HL-60 (cell line): ENCODE results near the gene MRPL46.

ENCODE experiments used
- DNase-seq, 2 experiments: peaks; one replicate each; pipeline ENCODE4 v3.0.0-alpha.2; 2010 to 2020; ENCODE audit warnings: low read depth in 1 of 2, low spot score in 1 of 2
- H3K27ac ChIP-seq: fragments of 250-450 bp; sonication (Bioruptor Pico); replicated peaks from 2 replicates; pipeline ENCODE4 v1.5.1; 2020; ENCODE audit warnings: mild to moderate bottlenecking, moderate library complexity
- H3K27me3 ChIP-seq: fragments of 250-450 bp; sonication (Bioruptor Pico); 2 replicates; pipeline ENCODE4 v1.5.1; 2021; ENCODE audit warnings: mild to moderate bottlenecking, moderate library complexity; ENCODE audit not compliant: insufficient read depth, poor library complexity, severe bottlenecking
- H3K4me3 ChIP-seq: replicated peaks from 2 replicates; pipeline ENCODE4 v1.5.1; 2011; ENCODE audit warnings: mild to moderate bottlenecking, control low read depth, low read length; ENCODE audit not compliant: insufficient read depth
- GABPA ChIP-seq: IDR thresholded peaks from 2 replicates; pipeline ENCODE4 v1.6.1; 2012; ENCODE audit warnings: low read depth
- POLR2AphosphoS5 ChIP-seq: IDR thresholded peaks from 2 replicates; pipeline ENCODE4 v1.6.1; 2012; ENCODE audit warnings: low read depth
- SPI1 ChIP-seq: IDR thresholded peaks from 2 replicates; pipeline ENCODE4 v1.6.1; 2012; ENCODE audit warnings: low read depth, mild to moderate bottlenecking, borderline replicate concordance
- TF ChIP-seq, protein P1 (sequence below): IDR thresholded peaks from one replicate; pipeline ENCODE4 v1.5.1; 2011; ENCODE audit warnings: low read length, control low read depth, inconsistent platforms; ENCODE audit not compliant: insufficient read depth
- TF ChIP-seq, protein P2 (sequence below): IDR thresholded peaks from 2 replicates; pipeline ENCODE4 v1.6.1; 2012; ENCODE audit warnings: low read depth; ENCODE audit not compliant: insufficient replicate concordance

MRPL46 gene

DNA sequence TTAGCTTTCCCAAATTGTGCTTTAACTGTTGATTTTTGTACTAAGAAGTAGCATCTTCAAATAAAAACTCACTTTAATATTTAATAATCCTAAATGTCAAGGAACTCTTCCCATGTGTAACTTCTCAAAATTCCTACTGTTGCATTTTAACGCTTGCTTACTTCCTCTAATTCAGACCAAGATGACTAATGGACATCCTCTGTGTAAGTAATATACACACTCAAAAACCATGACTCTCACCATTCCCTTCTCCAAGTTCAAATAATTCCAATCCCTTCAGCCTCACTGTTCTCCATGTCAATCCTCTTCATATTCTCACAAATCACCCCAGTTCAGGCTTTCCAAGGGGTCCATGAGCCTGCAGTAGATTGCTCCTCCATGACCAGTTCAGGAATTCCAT lies 13.0 kb downstream of the MRPL46 start:
- no peak for TF ChIP-seq GABPA
- TF ChIP-seq, protein P1, sequence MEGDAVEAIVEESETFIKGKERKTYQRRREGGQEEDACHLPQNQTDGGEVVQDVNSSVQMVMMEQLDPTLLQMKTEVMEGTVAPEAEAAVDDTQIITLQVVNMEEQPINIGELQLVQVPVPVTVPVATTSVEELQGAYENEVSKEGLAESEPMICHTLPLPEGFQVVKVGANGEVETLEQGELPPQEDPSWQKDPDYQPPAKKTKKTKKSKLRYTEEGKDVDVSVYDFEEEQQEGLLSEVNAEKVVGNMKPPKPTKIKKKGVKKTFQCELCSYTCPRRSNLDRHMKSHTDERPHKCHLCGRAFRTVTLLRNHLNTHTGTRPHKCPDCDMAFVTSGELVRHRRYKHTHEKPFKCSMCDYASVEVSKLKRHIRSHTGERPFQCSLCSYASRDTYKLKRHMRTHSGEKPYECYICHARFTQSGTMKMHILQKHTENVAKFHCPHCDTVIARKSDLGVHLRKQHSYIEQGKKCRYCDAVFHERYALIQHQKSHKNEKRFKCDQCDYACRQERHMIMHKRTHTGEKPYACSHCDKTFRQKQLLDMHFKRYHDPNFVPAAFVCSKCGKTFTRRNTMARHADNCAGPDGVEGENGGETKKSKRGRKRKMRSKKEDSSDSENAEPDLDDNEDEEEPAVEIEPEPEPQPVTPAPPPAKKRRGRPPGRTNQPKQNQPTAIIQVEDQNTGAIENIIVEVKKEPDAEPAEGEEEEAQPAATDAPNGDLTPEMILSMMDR: no peak
- TF ChIP-seq, protein P2, sequence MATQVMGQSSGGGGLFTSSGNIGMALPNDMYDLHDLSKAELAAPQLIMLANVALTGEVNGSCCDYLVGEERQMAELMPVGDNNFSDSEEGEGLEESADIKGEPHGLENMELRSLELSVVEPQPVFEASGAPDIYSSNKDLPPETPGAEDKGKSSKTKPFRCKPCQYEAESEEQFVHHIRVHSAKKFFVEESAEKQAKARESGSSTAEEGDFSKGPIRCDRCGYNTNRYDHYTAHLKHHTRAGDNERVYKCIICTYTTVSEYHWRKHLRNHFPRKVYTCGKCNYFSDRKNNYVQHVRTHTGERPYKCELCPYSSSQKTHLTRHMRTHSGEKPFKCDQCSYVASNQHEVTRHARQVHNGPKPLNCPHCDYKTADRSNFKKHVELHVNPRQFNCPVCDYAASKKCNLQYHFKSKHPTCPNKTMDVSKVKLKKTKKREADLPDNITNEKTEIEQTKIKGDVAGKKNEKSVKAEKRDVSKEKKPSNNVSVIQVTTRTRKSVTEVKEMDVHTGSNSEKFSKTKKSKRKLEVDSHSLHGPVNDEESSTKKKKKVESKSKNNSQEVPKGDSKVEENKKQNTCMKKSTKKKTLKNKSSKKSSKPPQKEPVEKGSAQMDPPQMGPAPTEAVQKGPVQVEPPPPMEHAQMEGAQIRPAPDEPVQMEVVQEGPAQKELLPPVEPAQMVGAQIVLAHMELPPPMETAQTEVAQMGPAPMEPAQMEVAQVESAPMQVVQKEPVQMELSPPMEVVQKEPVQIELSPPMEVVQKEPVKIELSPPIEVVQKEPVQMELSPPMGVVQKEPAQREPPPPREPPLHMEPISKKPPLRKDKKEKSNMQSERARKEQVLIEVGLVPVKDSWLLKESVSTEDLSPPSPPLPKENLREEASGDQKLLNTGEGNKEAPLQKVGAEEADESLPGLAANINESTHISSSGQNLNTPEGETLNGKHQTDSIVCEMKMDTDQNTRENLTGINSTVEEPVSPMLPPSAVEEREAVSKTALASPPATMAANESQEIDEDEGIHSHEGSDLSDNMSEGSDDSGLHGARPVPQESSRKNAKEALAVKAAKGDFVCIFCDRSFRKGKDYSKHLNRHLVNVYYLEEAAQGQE: no peak
- TF ChIP-seq SPI1: no peak
- TF ChIP-seq POLR2AphosphoS5: no peak
- DNase-seq: no peak
- no peak overlapping the region for H3K27ac ChIP-seq
- no peaks in the 10 kb centered on the region for H3K27me3 ChIP-seq
- H3K4me3 ChIP-seq: no peak overlapping the region

DNA sequence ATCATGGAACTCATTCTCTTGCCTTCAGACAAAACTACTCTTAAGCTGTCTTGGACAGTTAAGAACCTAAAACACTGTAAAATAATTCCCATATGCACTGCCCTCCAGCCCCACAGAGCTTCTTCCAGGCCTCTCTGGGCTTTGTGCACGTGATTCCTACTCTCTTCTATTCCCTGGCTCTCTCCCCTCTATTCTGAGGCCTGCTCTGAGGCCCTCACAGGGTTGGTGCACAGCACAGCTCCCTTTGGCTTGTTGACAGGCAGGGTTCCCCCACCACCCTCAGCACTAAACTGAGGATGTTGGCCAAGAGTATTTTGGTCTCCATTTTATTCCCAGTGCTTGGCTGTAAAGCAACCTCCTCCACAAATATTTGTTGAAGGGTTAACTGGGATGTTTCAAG lies 13.5 kb downstream of the MRPL46 start:
- no peak overlapping the region for H3K27ac ChIP-seq
- H3K4me3 ChIP-seq: no peak overlapping the region
- no peaks in the 10 kb centered on the region for H3K27me3 ChIP-seq
- no peak for TF ChIP-seq GABPA
- TF ChIP-seq, protein P2: no peak
- TF ChIP-seq, protein P1: no peak
- no peak for DNase-seq

DNA sequence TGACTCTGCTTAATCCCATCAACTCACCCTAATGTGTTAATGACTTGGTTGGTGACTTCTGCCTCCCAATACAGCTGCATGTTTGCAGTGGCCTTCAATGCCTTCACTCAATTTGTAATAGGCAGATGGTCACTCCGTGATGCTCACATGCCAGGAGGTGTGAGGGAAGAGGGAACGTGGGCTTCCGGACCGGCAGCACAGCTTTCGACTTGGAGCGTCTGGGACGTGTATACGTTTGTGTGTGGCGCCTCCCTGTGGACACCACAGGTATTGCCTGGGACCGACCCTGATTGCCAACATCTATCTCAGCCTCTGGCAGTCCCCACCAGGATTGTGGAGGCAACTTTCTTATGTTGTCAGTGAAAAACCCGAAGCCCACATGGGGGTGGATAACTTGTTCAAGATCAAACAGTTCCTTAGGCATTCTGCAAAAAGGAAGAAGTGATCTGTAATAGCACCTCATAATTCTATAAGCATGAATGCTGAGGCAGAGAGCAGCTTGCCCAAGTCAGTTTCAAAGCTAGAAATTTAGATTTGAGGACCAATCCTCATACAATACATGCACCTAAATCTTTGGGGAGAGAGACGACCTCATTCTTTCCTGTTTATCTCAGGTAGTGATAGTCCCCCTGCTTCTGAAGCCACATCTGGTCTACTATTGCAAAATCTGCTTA lies 16.9 kb downstream of the MRPL46 start:
- no peak overlapping the region for H3K27ac ChIP-seq
- no peaks in the 10 kb centered on the region for H3K27me3 ChIP-seq
- no peak for TF ChIP-seq SPI1
- TF ChIP-seq, protein P2: no peak
- TF ChIP-seq, protein P1: peak; percentile 91
- no peak overlapping the region for H3K4me3 ChIP-seq
- DNase-seq: peak in 1 of 2 experiments; percentile 66
